Measurements from ENCODE around the gene ADGRG4.
A peak's percentile ranks its signal among the peaks of the same experiment; 100 is the strongest.

ADGRG4 gene

DNA sequence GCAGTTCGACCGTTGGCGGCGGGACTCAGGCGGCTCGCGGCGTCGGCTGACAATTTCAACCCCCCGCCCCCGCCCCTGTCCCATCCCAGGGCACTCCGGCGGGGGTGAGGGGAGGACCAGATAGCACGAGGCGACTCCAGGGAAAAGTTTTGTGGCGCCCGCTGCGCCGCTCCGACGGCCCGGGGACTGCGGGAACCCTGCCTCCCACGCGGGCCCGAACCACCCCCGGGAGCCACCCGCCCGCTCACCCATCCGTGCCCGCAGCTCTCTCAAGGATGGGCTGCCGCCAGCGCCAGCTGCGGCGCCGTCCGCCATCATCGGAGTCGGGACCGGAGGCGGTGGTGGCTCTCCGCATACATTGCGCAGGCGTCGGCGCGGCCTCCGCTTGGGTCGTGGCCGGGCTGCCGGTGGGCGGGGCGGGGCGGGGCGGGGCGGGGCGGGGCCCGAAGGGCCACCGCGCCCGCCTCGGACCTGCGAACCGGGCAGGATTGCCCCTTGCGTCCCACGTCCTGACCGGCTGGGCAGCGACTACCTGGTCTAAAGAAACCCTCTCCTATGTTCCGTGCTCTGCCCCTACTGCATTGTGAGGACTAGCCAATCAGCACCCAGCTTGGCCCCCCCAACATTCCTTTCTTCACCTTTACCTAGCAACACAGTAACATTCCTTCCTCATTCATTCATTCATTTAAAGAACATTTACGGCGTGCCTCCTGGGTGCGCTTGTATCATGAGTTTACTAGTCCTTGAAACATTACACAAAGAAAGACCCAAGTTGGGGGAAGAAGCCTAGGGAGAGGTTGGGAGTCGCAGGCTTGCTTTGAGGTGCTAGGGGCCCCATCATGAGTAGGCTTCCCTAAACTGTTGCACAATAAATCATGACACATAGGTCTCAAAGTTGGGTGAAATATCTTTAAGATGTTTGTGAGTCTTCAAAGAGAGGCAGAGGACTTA, 49.4 kb upstream of the ADGRG4 start, which contains the start of gene MAP7D3 (continued):
- TF ChIP-seq, protein P1, sequence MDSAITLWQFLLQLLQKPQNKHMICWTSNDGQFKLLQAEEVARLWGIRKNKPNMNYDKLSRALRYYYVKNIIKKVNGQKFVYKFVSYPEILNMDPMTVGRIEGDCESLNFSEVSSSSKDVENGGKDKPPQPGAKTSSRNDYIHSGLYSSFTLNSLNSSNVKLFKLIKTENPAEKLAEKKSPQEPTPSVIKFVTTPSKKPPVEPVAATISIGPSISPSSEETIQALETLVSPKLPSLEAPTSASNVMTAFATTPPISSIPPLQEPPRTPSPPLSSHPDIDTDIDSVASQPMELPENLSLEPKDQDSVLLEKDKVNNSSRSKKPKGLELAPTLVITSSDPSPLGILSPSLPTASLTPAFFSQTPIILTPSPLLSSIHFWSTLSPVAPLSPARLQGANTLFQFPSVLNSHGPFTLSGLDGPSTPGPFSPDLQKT (IDR thresholded peaks at IDR 0.05; ENCODE audit: borderline replicate concordance, low read depth, low read length): no peak
- TF ChIP-seq ZNF394 (tag by site-specific recombination; IDR thresholded peaks at IDR 0.05; ENCODE audit: borderline replicate concordance) (peak; percentile 21; the same call in 1 of the 2 replicates), GLIS2 (tag by site-specific recombination; IDR thresholded peaks at IDR 0.05) (peak; percentile 33), SALL2 (tag by site-specific recombination; IDR thresholded peaks at IDR 0.05; ENCODE audit: borderline replicate concordance) (no peak), OSR2 (tag by site-specific recombination; IDR thresholded peaks at IDR 0.05) (no peak), ZNF155 (tag by site-specific recombination; IDR thresholded peaks at IDR 0.05) (no peak), ZNF16 (tag by site-specific recombination; IDR thresholded peaks at IDR 0.05; ENCODE audit: low read depth) (no peak), ZNF114 (tag by site-specific recombination; IDR thresholded peaks at IDR 0.05) (no peak), ZNF174 (tag by site-specific recombination; IDR thresholded peaks at IDR 0.05) (no peak), ZNF292 (tag by site-specific recombination; IDR thresholded peaks at IDR 0.05; ENCODE audit: borderline replicate concordance, low read depth) (no peak), ZNF549 (tag by site-specific recombination; IDR thresholded peaks at IDR 0.05) (no peak), ZNF341 (tag by site-specific recombination; IDR thresholded peaks at IDR 0.05; ENCODE audit: low read depth) (no peak), ZNF623 (tag by site-specific recombination; IDR thresholded peaks at IDR 0.05) (no peak), PRDM1 (tag by site-specific recombination; IDR thresholded peaks at IDR 0.05) (no peak), SP3 (tag by site-specific recombination; IDR thresholded peaks at IDR 0.05) (peak; percentile 16; the same call in 1 of the 2 replicates), ZNF521 (tag by site-specific recombination; IDR thresholded peaks at IDR 0.05) (no peak), ZNF19 (tag by site-specific recombination; IDR thresholded peaks at IDR 0.05; ENCODE audit: low read depth) (no peak)
- TF ChIP-seq, protein P2, sequence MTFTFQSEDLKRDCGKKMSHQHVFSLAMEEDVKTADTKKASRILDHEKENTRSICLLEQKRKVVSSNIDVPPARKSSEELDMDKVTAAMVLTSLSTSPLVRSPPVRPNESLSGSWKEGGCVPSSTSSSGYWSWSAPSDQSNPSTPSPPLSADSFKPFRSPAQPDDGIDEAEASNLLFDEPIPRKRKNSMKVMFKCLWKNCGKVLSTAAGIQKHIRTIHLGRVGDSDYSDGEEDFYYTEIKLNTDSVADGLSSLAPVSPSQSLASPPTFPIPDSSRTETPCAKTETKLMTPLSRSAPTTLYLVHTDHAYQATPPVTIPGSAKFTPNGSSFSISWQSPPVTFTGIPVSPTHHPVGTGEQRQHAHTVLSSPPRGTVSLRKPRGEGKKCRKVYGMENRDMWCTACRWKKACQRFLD (tag by site-specific recombination; IDR thresholded peaks at IDR 0.05): no peak
- TF ChIP-seq, protein P3, sequence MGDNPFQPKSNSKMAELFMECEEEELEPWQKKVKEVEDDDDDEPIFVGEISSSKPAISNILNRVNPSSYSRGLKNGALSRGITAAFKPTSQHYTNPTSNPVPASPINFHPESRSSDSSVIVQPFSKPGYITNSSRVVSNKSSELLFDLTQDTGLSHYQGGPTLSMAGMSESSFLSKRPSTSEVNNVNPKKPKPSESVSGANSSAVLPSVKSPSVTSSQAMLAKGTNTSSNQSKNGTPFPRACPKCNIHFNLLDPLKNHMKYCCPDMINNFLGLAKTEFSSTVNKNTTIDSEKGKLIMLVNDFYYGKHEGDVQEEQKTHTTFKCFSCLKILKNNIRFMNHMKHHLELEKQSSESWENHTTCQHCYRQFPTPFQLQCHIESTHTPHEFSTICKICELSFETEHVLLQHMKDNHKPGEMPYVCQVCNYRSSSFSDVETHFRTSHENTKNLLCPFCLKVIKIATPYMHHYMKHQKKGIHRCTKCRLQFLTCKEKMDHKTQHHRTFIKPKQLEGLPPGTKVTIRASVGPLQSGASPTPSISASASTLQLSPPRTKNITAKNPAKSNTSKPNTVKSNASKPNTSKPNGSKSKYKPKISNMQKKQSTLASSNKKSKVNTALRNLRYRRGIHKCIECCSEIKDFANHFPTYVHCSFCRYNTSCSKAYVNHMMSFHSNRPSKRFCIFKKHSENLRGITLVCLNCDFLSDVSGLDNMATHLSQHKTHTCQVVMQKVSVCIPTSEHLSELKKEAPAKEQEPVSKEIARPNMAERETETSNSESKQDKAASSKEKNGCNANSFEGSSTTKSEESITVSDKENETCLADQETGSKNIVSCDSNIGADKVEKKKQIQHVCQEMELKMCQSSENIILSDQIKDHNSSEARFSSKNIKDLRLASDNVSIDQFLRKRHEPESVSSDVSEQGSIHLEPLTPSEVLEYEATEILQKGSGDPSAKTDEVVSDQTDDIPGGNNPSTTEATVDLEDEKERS (tag by site-specific recombination; IDR thresholded peaks at IDR 0.05): no peak
- TF ChIP-seq, protein P4, sequence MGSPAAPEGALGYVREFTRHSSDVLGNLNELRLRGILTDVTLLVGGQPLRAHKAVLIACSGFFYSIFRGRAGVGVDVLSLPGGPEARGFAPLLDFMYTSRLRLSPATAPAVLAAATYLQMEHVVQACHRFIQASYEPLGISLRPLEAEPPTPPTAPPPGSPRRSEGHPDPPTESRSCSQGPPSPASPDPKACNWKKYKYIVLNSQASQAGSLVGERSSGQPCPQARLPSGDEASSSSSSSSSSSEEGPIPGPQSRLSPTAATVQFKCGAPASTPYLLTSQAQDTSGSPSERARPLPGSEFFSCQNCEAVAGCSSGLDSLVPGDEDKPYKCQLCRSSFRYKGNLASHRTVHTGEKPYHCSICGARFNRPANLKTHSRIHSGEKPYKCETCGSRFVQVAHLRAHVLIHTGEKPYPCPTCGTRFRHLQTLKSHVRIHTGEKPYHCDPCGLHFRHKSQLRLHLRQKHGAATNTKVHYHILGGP (tag by site-specific recombination; IDR thresholded peaks at IDR 0.05): no peak

Data from HEK293 (cell line).